ENCODE data around the gene DDX25.

- no peak for TF ChIP-seq MAX (IDR thresholded peaks at IDR 0.05)
- TF ChIP-seq TAF1 (IDR thresholded peaks at IDR 0.05; ENCODE audit: low read depth), result no peak
- TF ChIP-seq TEAD4 (IDR thresholded peaks at IDR 0.05), result no peak
- no peak for TF ChIP-seq TCF12 (IDR thresholded peaks at IDR 0.05; ENCODE audit: low read depth)
- no peak for TF ChIP-seq CEBPB (IDR thresholded peaks at IDR 0.05)
- TF ChIP-seq EP300 (IDR thresholded peaks at IDR 0.05; ENCODE audit: borderline replicate concordance), result no peak
- no peak for TF ChIP-seq REST (IDR thresholded peaks at IDR 0.05; ENCODE audit: low read depth)
- no peak for TF ChIP-seq ZBTB7A (IDR thresholded peaks at IDR 0.05; ENCODE audit: low read depth)
- no peak for TF ChIP-seq CREB1 (IDR thresholded peaks at IDR 0.05; ENCODE audit: low read depth)
- TF ChIP-seq NFIC (IDR thresholded peaks at IDR 0.05), result no peak
- TF ChIP-seq RAD21 (IDR thresholded peaks at IDR 0.05; ENCODE audit: low read depth), result peak; percentile 79
These were observed 37.6 kb downstream of the DDX25 start for GRCh38 chr11:125941619-125942611.

All from Ishikawa (cell line).